OCI-LY3 (cell line): Measurements from ENCODE around the gene JAK2.

ENCODE experiments used
- H2AFZ ChIP-seq: fragments of 200-600, 300-600 bp; shearing (Covaris generic); 2 replicates; pipeline ENCODE4 v1.6.0; 2014; ENCODE audit warnings: antibody characterized with exemption, low read depth, low read length
- H3K27ac ChIP-seq: fragments of 200-600, 300-600 bp; sonication (generic); 2 replicates; pipeline ENCODE4 v1.5.1; 2014; ENCODE audit warnings: mild to moderate bottlenecking, low read length, moderate library complexity, mixed read lengths
- H3K27me3 ChIP-seq: fragments of 200-600, 300-600 bp; sonication (generic); 2 replicates; pipeline ENCODE4 v1.6.1; 2014; ENCODE audit warnings: low read depth, low read length, mixed read lengths
- H3K36me3 ChIP-seq: fragments of 200-600, 300-600 bp; sonication (generic); replicated peaks from 2 replicates; pipeline ENCODE3; 2014; ENCODE audit warnings: low read depth, low read length, mixed read lengths
- H3K4me1 ChIP-seq: fragments of 300-600, 200-600 bp; sonication (generic); 2 replicates; pipeline ENCODE4 v1.6.1; 2014; ENCODE audit warnings: low read length, mixed read lengths
- H3K4me2 ChIP-seq: fragments of 200-600, 300-600 bp; sonication (generic); 2 replicates; pipeline ENCODE4 v1.6.1; 2014; ENCODE audit warnings: low read length, mixed read lengths
- H3K4me3 ChIP-seq: fragments of 300-600, 200-600 bp; sonication (generic); 2 replicates; pipeline ENCODE4 v1.5.1; 2014; ENCODE audit warnings: antibody characterized with exemption, mild to moderate bottlenecking, low read length, moderate library complexity
- H3K79me2 ChIP-seq: fragments of 300-600, 200-600 bp; shearing (Covaris generic); 2 replicates; pipeline ENCODE4 v1.6.1; 2014; ENCODE audit warnings: mild to moderate bottlenecking, low read length, mixed read lengths
- H3K9ac ChIP-seq: fragments of 300-600, 200-600 bp; shearing (Covaris generic); 2 replicates; pipeline ENCODE4 v1.6.0; 2014; ENCODE audit warnings: mild to moderate bottlenecking, low read length, moderate library complexity
- H3K9me3 ChIP-seq: fragments of 200-600, 300-600 bp; shearing (Covaris generic); 2 replicates; pipeline ENCODE4 v1.6.1; 2014; ENCODE audit warnings: low read length, mixed read lengths; ENCODE audit not compliant: insufficient read depth
- H4K20me1 ChIP-seq: fragments of 200-600, 300-600 bp; sonication (generic); 2 replicates; pipeline ENCODE4 v1.6.1; 2016; ENCODE audit warnings: low read length, mixed read lengths; ENCODE audit not compliant: insufficient read depth
- EZH2phosphoT487 ChIP-seq: fragments of 200-600 bp; shearing (Covaris generic); IDR thresholded peaks from 2 replicates; pipeline ENCODE4 v1.6.1; 2018; ENCODE audit warnings: antibody characterized with exemption, mixed run types, low read depth
- TF ChIP-seq, protein P1 (sequence below): fragments of 200-600, 300-600 bp; sonication (generic); IDR thresholded peaks from 2 replicates; pipeline ENCODE4 v1.5.1; 2014; ENCODE audit warnings: antibody characterized with exemption, low read length, low read depth

JAK2 gene

DNA sequence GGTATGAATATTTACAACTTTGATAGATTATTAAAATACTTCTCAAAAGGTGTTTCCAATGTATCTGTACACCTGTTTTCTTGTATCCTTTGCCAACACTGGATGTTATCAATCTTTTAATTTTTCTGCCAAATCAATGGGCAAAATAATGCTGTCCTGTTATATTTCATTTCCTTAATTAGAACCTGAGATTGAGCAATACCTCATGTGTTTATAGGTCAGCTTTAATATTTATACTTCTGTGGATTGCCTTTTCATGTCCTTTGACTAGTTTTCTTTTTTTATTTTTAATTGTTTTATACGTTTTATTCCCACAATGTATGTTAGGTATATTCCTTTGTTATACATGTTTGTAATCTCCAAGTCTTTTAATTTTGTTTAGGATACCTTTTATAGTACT is 77.6 kb downstream of the JAK2 start:
- no peak overlapping the region for H3K4me3 ChIP-seq
- no peak overlapping the region for H3K27ac ChIP-seq
- no peaks in the 10 kb centered on the region for H3K4me1 ChIP-seq
- no peaks in the 10 kb centered on the region for H3K36me3 ChIP-seq
- H3K27me3 ChIP-seq: no peaks in the 10 kb centered on the region
- no peak for TF ChIP-seq EZH2phosphoT487
- TF ChIP-seq, protein P1, sequence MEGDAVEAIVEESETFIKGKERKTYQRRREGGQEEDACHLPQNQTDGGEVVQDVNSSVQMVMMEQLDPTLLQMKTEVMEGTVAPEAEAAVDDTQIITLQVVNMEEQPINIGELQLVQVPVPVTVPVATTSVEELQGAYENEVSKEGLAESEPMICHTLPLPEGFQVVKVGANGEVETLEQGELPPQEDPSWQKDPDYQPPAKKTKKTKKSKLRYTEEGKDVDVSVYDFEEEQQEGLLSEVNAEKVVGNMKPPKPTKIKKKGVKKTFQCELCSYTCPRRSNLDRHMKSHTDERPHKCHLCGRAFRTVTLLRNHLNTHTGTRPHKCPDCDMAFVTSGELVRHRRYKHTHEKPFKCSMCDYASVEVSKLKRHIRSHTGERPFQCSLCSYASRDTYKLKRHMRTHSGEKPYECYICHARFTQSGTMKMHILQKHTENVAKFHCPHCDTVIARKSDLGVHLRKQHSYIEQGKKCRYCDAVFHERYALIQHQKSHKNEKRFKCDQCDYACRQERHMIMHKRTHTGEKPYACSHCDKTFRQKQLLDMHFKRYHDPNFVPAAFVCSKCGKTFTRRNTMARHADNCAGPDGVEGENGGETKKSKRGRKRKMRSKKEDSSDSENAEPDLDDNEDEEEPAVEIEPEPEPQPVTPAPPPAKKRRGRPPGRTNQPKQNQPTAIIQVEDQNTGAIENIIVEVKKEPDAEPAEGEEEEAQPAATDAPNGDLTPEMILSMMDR: no peak
- no peaks in the 10 kb centered on the region for H3K9me3 ChIP-seq
- H2AFZ ChIP-seq: no peak overlapping the region
- H3K4me2 ChIP-seq: no peak overlapping the region
- no peaks in the 10 kb centered on the region for H3K79me2 ChIP-seq
- H4K20me1 ChIP-seq: no peaks in the 10 kb centered on the region
- H3K9ac ChIP-seq: no peak overlapping the region

DNA sequence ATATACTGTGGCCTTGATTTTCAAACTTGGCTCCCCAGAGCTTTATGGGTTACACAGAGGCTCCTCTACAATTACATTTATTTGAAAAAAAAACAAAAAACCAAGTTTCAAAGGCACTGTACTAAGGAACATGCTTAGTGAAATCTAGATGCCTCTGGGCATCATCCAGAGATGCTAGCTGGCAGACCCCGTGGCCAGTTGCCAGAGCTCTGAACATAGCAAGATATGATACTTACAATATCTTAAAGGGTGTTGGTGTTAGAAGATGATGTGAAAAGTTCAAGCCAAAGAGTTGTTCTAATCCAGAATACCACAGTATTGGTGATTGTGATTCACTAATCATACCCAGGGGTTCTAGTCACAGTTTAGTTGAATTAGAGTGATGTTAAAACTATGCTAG is 87.8 kb downstream of the JAK2 start:
- Histone ChIP-seq H2AFZ (no peak overlapping the region), H3K27me3 (no peaks in the 10 kb centered on the region), H3K79me2 (no peaks in the 10 kb centered on the region), H4K20me1 (no peaks in the 10 kb centered on the region), H3K4me3 (no peak overlapping the region), H3K4me2 (no peak overlapping the region), H3K27ac (no peak overlapping the region), H3K4me1 (no peaks in the 10 kb centered on the region), H3K36me3 (peaks cover 9% of the 10 kb centered on the region), H3K9ac (no peak overlapping the region), H3K9me3 (no peaks in the 10 kb centered on the region)
- no peak for TF ChIP-seq EZH2phosphoT487
- TF ChIP-seq, protein P1: no peak

DNA sequence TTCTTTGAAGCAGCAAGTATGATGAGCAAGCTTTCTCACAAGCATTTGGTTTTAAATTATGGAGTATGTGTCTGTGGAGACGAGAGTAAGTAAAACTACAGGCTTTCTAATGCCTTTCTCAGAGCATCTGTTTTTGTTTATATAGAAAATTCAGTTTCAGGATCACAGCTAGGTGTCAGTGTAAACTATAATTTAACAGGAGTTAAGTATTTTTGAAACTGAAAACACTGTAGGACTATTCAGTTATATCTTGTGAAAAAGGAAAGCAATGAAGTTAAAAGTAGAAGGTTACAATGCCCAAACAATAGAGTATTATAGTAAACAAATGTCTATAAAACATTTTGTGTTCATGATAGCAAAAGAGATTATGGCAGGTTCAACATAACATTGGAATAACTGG is 88.6 kb downstream of the JAK2 start:
- Histone ChIP-seq H3K27me3 (no peaks in the 10 kb centered on the region), H3K4me1 (no peaks in the 10 kb centered on the region), H3K79me2 (no peaks in the 10 kb centered on the region), H4K20me1 (no peaks in the 10 kb centered on the region), H3K9ac (no peak overlapping the region), H3K27ac (no peak overlapping the region), H3K36me3 (peaks cover 9% of the 10 kb centered on the region), H2AFZ (no peak overlapping the region), H3K4me3 (no peak overlapping the region), H3K4me2 (no peak overlapping the region), H3K9me3 (no peaks in the 10 kb centered on the region)
- TF ChIP-seq, protein P1: peak; percentile 16; the same call in 1 of the 2 replicates
- no peak for TF ChIP-seq EZH2phosphoT487

DNA sequence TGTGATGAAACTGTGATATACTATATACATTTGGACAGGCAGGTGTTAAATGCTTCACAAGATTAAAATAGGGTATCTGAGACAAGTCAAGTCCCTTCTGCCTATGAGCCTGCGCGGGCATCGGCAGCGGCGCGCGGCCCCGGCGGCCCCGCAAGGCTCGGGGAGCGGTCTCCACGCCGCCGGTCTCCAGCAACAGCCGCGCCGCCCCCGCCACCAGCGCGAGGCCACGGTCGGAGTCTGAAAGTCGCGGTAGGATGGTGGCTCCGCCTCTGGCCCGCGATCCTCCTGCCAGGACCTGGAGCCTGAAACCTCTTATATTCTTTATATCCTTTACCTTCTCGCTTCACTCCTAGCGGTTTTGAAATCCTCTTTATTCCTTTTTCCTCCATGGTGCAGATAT is 100.9 kb downstream of the JAK2 start:
- Histone ChIP-seq H3K27me3 (no peaks in the 10 kb centered on the region), H3K4me3 (no peak overlapping the region), H4K20me1 (no peaks in the 10 kb centered on the region), H3K9ac (no peak overlapping the region), H3K9me3 (no peaks in the 10 kb centered on the region), H3K36me3 (peaks cover 14% of the 10 kb centered on the region), H3K79me2 (no peaks in the 10 kb centered on the region), H3K4me2 (no peak overlapping the region), H3K27ac (no peak overlapping the region), H2AFZ (no peak overlapping the region), H3K4me1 (no peaks in the 10 kb centered on the region)
- no peak for TF ChIP-seq EZH2phosphoT487
- TF ChIP-seq, protein P1: no peak
